BE2C (cell line): Measurements from ENCODE around the gene ADAM19.
A peak's percentile ranks its signal among the peaks of the same experiment; 100 is the strongest.

Experiments used
- DNase-seq: peaks from one replicate; pipeline ENCODE4 v3.0.0-alpha.2; 2020
- H3K27me3 ChIP-seq: fragments of 250-450 bp; sonication (Bioruptor Pico); 2 replicates; pipeline ENCODE4 v1.5.1; 2020; ENCODE audit warnings: mild to moderate bottlenecking
- H3K36me3 ChIP-seq: fragments of 250-450 bp; sonication (Bioruptor Pico); 2 replicates; pipeline ENCODE4 v1.5.1; 2020; ENCODE audit warnings: mild to moderate bottlenecking
- H3K4me1 ChIP-seq: fragments of 250-450 bp; sonication (Bioruptor Pico); 2 replicates; pipeline ENCODE4 v1.5.1; 2020
- H3K4me3 ChIP-seq: 2 replicates; pipeline ENCODE4 v1.5.1; 2011; ENCODE audit warnings: low read depth, low read length
- H3K9me3 ChIP-seq: fragments of 250-450 bp; sonication (Bioruptor Pico); 2 replicates; pipeline ENCODE4 v1.5.1; 2020
- CTCF ChIP-seq: IDR thresholded peaks from 2 replicates; pipeline ENCODE4 v1.5.1; 2012; ENCODE audit warnings: mild to moderate bottlenecking, low read depth, low read length

ADAM19 gene

DNA sequence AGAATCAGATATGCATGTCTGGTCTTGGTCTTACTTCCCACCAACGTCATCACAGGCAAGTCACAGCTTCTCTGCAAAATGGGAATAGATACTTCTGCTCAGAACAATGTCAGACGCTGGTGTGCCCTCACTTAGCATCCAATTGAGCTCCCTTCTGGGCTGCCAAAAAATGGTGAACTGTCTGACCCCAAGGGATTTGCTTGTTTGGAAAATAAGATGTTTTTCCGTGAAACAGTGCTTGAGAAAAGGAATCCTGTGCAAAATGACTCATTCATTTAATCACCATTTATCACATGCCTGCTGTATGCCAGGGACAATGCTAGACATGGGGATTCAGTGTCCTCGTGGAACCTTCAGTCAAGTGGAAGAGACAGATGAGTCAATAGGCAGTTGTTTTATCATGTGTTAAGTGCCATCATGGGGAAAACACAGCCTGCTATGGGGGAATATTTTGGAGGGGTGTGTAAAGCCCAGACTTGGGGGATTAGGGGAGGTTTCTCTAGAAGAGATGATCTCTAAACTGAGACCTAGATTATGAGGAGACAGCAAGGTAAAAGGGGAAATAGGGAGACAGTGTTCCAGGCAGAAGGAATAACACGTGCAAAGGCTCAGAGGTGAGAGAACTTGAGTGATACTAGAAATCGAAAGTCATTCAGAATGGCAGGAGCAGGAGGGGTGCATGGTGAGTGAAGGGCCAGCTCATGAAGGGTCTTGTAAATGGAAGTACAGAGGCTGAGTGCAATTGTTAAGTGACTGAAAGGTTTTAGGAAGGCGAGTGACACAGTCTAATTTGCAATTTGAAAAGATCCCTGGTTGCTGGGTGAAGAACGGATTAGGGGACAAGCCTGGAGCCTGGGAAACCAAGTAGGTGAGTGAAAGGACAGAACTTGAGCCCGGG lies 111.7 kb downstream of the ADAM19 start:
- Histone ChIP-seq H3K36me3 (no peaks in the 10 kb centered on the region), H3K4me3 (no peak overlapping the region), H3K4me1 (no peaks in the 10 kb centered on the region), H3K9me3 (no peaks in the 10 kb centered on the region), H3K27me3 (peaks cover 26% of the 10 kb centered on the region)
- no peak for DNase-seq
- TF ChIP-seq CTCF: no peak

DNA sequence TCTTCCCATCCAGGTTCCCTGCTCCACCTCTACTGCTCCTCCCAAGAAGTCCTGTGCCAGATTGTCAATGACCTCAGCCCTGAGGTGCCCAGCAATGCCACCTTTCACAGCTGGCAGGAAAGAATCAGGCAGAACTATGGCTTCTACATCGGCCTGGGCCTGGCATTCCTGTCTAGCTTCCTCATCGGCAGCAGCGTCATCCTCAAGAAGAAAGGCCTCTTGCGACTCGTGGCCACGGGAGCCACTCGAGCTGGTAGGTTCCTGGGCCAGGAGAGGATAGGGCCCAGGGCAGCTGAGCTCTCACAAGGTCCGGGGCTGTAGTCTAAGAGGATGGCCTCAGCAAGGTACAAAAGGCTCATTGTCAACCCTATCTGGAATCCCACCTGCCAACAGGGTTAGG lies 112.5 kb downstream of the ADAM19 start:
- no peaks in the 10 kb centered on the region for H3K4me1 ChIP-seq
- no peak for DNase-seq
- no peak overlapping the region for H3K4me3 ChIP-seq
- H3K9me3 ChIP-seq: no peaks in the 10 kb centered on the region
- TF ChIP-seq CTCF: no peak
- H3K36me3 ChIP-seq: no peaks in the 10 kb centered on the region
- H3K27me3 ChIP-seq: peaks cover 27% of the 10 kb centered on the region

DNA sequence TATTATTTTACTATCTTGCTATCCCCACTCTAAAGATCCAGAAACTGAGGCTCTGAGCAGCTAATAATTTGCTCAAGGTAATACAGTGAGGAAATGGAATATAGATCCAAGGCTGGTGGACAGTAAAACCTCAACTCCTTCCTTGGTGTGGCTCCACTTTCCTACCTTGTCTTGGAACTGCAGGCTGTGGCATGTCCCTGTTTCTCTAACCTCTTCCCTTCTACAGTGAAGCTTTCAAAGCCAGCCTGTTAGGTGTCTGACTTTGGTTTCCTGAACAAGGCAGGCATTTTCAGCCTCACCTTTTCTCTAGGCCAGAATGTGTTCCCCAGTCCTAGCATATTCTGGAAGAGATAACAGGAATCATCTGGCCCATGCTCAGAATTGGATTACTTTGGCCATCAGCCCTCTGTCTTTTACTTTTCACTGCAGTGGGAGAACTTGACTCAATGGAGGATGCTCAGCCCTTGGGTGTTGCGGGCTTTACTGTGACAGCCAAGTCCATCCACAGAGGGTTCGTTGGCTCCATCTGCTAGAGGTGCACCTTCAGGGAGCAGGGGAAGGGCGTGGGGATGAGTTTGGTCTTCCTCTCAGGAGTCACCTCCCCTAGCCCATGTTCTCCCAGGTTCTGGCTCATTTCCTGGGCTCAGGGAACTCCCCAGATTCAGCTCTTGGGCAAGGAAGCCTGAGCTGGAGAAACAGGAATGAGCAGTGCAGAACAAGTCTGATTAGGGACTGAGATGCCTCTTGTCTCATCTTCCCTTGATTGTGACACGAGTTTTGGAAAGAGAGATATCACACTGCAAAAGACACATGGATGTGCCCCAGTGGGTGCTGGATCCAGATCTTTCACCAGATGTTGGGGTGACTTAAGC lies 114.4 kb downstream of the ADAM19 start:
- Histone ChIP-seq H3K27me3 (peaks cover 27% of the 10 kb centered on the region), H3K36me3 (no peaks in the 10 kb centered on the region), H3K4me1 (no peaks in the 10 kb centered on the region), H3K4me3 (no peak overlapping the region), H3K9me3 (no peaks in the 10 kb centered on the region)
- no peak for TF ChIP-seq CTCF
- DNase-seq: no peak

DNA sequence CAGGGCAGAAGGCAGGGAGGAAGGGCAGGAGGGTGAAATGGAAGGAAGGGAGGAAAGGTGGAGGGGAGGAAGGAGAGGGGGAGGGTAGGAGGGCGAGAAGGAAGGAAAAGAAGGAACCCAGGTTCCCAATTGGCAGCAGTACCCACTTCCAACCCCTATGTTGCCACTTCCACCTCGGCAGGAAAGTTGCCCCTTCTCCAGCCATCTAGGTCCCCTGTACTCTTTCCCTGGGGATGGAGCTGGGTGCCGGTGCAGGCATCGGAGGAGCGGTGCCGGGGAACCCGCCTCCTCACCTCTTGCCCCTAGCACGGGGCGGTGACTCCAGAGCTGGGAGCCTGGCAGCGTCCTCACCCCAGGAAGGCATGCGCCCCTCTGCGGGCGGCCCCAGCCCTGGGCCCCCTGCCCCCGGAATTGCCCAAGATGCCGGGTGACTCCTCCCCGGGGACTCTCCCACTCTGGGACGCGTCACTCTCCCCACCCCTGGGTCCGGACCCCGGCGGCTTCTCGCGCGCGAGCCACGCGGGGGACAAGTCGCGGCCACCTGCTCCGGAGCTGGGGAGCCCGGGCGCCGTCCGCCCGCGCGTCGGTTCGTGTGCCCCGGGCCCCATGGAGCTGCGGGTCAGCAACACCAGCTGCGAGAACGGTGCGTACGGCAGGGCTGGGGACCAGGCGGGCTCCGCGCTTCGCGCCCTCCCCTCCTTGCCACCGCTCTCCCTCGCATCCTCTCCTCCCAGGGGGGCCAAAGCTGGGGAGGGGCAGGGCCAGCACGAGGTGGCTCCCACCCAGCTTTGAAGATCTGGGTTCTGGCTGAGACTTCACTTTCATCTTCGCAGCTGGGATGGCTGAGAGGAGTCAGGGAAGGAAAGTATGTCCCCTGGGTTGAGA lies 115.6 kb downstream of the ADAM19 start, which contains the start of gene NIPAL4:
NIPAL4 (plus strand) TSS at position 499 of the 885 bp plus-strand sequence; CDS start at position 607, 108 bp downstream.
- Histone ChIP-seq H3K4me1 (no peaks in the 10 kb centered on the region), H3K4me3 (peak within 1 kb of the TSS; percentile 32), H3K27me3 (peaks cover 27% of the 10 kb centered on the region), H3K9me3 (no peaks in the 10 kb centered on the region), H3K36me3 (no peaks in the 10 kb centered on the region)
- peak; percentile 15 for DNase-seq
- TF ChIP-seq CTCF: no peak

- Histone ChIP-seq H3K27me3 (peaks cover 27% of the 10 kb centered on the region), H3K36me3 (no peaks in the 10 kb centered on the region), H3K4me3 (no peak overlapping the region), H3K9me3 (no peaks in the 10 kb centered on the region), H3K4me1 (no peaks in the 10 kb centered on the region)
- DNase-seq: no peak
- no peak for TF ChIP-seq CTCF
These were observed 116.7 kb downstream of the ADAM19 start for GRCh38 chr5:157458835-157459234.
